ENCODE measurements around the gene ARFGAP2. TPM values are rescaled to one million over a fixed set of nuclear protein-coding genes. Genes with fewer than 3 reads are reported as not detected.

The ARFGAP2 gene
- total and polyA plus RNA-seq, 2 of the 8 experiments (the other 6 are each of a cell fraction or from before 2014, with no cell fraction given), result 50.2 to 64.0 TPM

DNA sequence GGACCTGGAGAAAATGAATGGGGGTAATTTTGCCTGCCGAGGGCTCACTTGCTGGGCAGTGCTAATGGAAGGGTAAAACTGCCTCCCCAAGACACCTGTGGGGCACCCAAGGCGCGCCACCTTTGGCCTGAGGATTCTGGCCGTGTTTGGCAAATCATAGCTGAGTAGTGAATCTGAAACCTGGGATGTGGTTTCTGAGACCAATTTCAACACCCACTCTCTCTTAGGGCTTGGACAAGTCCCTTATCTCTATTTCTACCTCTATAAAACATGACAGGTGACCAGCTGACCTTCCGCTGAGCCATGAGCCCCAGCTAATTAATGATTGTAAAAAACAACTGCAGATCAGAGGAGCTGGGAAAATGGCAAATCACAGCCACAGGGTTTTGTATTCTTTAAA, 11.0 kb upstream of the ARFGAP2 start (continued):
- TF ChIP-seq TEAD4 (IDR thresholded peaks at IDR 0.05; ENCODE audit: low read depth, low read length), result no peak
- TF ChIP-seq ASH2L (IDR thresholded peaks at IDR 0.05; ENCODE audit: low read length), result no peak
- no peak for TF ChIP-seq EP300 (IDR thresholded peaks at IDR 0.05; ENCODE audit: borderline replicate concordance in 1 of 2, low read depth in 2 of 2, low read length in 2 of 2)
- no peak for TF ChIP-seq BCL11A (IDR thresholded peaks at IDR 0.05; ENCODE audit: low read depth in 2 of 2, low read length in 2 of 2)
- TF ChIP-seq BACH1 (IDR thresholded peaks at IDR 0.05; ENCODE audit: low read length), result no peak
- no peak for TF ChIP-seq TBP (IDR thresholded peaks at IDR 0.05; ENCODE audit: low read depth, low read length)
- no peak for TF ChIP-seq SRF (IDR thresholded peaks at IDR 0.05; ENCODE audit: low read depth, low read length)
